Endothelial cell of umbilical vein (primary cell): ENCODE measurements around the gene TIAM1. TPM values are rescaled to one million over a fixed set of nuclear protein-coding genes. Genes with fewer than 3 reads are reported as not detected.

Experiments used
- BruUV-seq: library from RNA; stranded (reverse); fragments of 400-500 nt; replicated peaks from 2 replicates; lab custom pipeline; 2021; lab: Mats Ljungman, UMichigan
- CTCF ChIA-PET: fragments of 300-600, 350-600 bp; sonication (Branson Sonifier 250); formaldehyde crosslinking; loops from one replicate; lab custom pipeline; 2021; ENCODE audit warnings: antibody characterized with exemption, inconsistent platforms; lab: Charles Lee
- POLR2A ChIA-PET: fragments of 300-600, 350-600 bp; sonication (Branson Sonifier 250); formaldehyde crosslinking; loops from one replicate; lab custom pipeline; 2021; ENCODE audit warnings: antibody characterized with exemption, inconsistent platforms; lab: Charles Lee
- DNase-seq: peaks from one replicate; pipeline ENCODE4 v3.0.0-alpha.2; 2011; ENCODE audit warnings: low read depth, low spot score
- FAIRE-seq: peaks from 2 replicates; lab custom pipeline; 2011; peaks lifted over from hg19 to GRCh38; lab: Jason Lieb, UNC
- H2AFZ ChIP-seq: 2 replicates; pipeline ENCODE4 v1.6.0; 2012; ENCODE audit warnings: low read depth, low read length, control low read depth, inconsistent platforms
- H3K27ac ChIP-seq: 2 replicates; pipeline ENCODE4 v1.5.1; 2011; ENCODE audit warnings: low read depth, mild to moderate bottlenecking, control low read depth, low read length, moderate library complexity; ENCODE audit not compliant: insufficient read depth
- H3K27me3 ChIP-seq, 2 experiments: 2 replicates each; pipeline versions ENCODE4 v1.6.0 to v1.6.1; 2011; ENCODE audit warnings: low read length in 2 of 2, mixed read lengths in 1 of 2; ENCODE audit not compliant: control insufficient read depth in 2 of 2, insufficient read depth in 2 of 2
- H3K36me3 ChIP-seq, 2 experiments: 2 replicates in 1 of 2; 3 replicates in 1 of 2; pipeline ENCODE4 v1.5.1; 2011; ENCODE audit warnings: low read length in 2 of 2, mild to moderate bottlenecking in 1 of 2, moderate library complexity in 1 of 2; ENCODE audit not compliant: control insufficient read depth in 2 of 2, insufficient read depth in 2 of 2; ENCODE audit errors: extremely low read depth in 1 of 2
- H3K4me1 ChIP-seq: 3 replicates; pipeline ENCODE4 v1.5.1; 2011; ENCODE audit warnings: mild to moderate bottlenecking, low read length; ENCODE audit not compliant: control insufficient read depth, insufficient read depth; ENCODE audit errors: extremely low read depth
- H3K4me2 ChIP-seq: 2 replicates; pipeline ENCODE4 v1.6.1; 2011; ENCODE audit warnings: low read length, control low read depth, mixed read lengths; ENCODE audit not compliant: insufficient read depth
- H3K4me3 ChIP-seq, 3 experiments: fragments of 200-600 bp in 1 of 3; sonication (generic), shearing (Covaris generic) in 1 of 3; replicated peaks in 1 of 3; 2 replicates each; pipeline ENCODE4 v1.5.1; 2011 to 2016; ENCODE audit warnings: control low read depth in 3 of 3, low read length in 3 of 3, mild to moderate bottlenecking in 2 of 3, inconsistent platforms in 1 of 3, low read depth in 1 of 3, moderate library complexity in 1 of 3; ENCODE audit not compliant: insufficient read depth in 1 of 3
- H3K79me2 ChIP-seq: 2 replicates; pipeline ENCODE4 v1.6.0; 2012; ENCODE audit warnings: low read length, inconsistent platforms; ENCODE audit not compliant: control insufficient read depth, insufficient read depth
- H3K9ac ChIP-seq: replicated peaks from 2 replicates; pipeline ENCODE3; 2011; ENCODE audit warnings: low read length, control low read depth; ENCODE audit not compliant: insufficient read depth; ENCODE audit errors: extremely low read depth
- H3K9me1 ChIP-seq: replicated peaks from 3 replicates; pipeline ENCODE4 v1.6.0; 2011; ENCODE audit warnings: mild to moderate bottlenecking, low read length; ENCODE audit not compliant: control insufficient read depth, insufficient read depth; ENCODE audit errors: extremely low read depth
- H3K9me3 ChIP-seq: replicated peaks from 2 replicates; pipeline ENCODE4 v1.5.1; 2012; ENCODE audit warnings: low read length, inconsistent platforms; ENCODE audit not compliant: control insufficient read depth, insufficient read depth
- H4K20me1 ChIP-seq: replicated peaks from 2 replicates; pipeline ENCODE3; 2011; ENCODE audit warnings: mild to moderate bottlenecking, low read length; ENCODE audit not compliant: control insufficient read depth, insufficient read depth; ENCODE audit errors: extremely low read depth
- EZH2 ChIP-seq: IDR thresholded peaks from 2 replicates; pipeline ENCODE4 v1.6.1; 2012; ENCODE audit warnings: borderline replicate concordance, low read depth, mild to moderate bottlenecking, moderate library complexity, low read length, inconsistent platforms; ENCODE audit not compliant: severe bottlenecking
- FOS ChIP-seq: IDR thresholded peaks from 2 replicates; pipeline ENCODE4 v1.6.1; 2011; ENCODE audit warnings: mild to moderate bottlenecking, low read length, moderate library complexity, borderline replicate concordance; ENCODE audit not compliant: insufficient read depth
- GATA2 ChIP-seq: IDR thresholded peaks from 2 replicates; pipeline ENCODE4 v1.7.0; 2011; ENCODE audit warnings: low read depth, mild to moderate bottlenecking, moderate library complexity, mixed read lengths, low read length; ENCODE audit not compliant: insufficient read length, insufficient read depth
- JUN ChIP-seq: IDR thresholded peaks from 2 replicates; pipeline ENCODE4 v1.6.1; 2011; ENCODE audit warnings: borderline replicate concordance, low read depth; ENCODE audit not compliant: insufficient read length, insufficient read depth
- MYC ChIP-seq: IDR thresholded peaks from one replicate; pipeline ENCODE4 v1.6.1; 2011; ENCODE audit warnings: mild to moderate bottlenecking, low read depth, low read length
- POLR2A ChIP-seq: IDR thresholded peaks from 2 replicates; pipeline ENCODE4 v1.6.1; 2012; ENCODE audit warnings: low read depth, mild to moderate bottlenecking, control low read depth, low read length
- POLR2AphosphoS5 ChIP-seq: IDR thresholded peaks from 2 replicates; pipeline ENCODE4 v1.6.1; 2012; ENCODE audit warnings: low read depth, mild to moderate bottlenecking, control low read depth, low read length, moderate library complexity; ENCODE audit not compliant: insufficient read depth
- dilution Hi-C: fragments of 300-500 bp; cut with MboI; formaldehyde crosslinking; loops from one replicate; pipeline ENCODE4 v1.15.0; 2019; ENCODE audit warnings: low sequenced_read_pairs; ENCODE audit not compliant: extremely low pct_ligation_motif_present
- intact Hi-C: fragments of 100-400 bp; cut with micrococcal nuclease; formaldehyde crosslinking; loops from one replicate; pipeline ENCODE4 v1.10.0; 2022
- polyA plus RNA-seq, 4 experiments: library from polyadenylated mRNA; depleted of rRNA in 3 of 4; stranded (reverse) in 3 of 4; unstranded in 1 of 4; fragments of >200 nt; gene quantifications; 2 replicates each; pipeline versions ENCODE4 v1.2.1 to v1.2.3, GENCODE V29; 2011 to 2012; ENCODE audit warnings: missing spikeins in 1 of 4
- total RNA-seq: library from RNA; stranded (reverse); gene quantifications from 2 replicates; pipeline ENCODE4 v1.2.3, GENCODE V29; 2021
- TF ChIP-seq, protein P1 (sequence below), 2 donors: IDR thresholded peaks; 1 replicate in 1 of 2; 2 replicates in 1 of 2; pipeline ENCODE4 v1.5.1; 2011; ENCODE audit warnings: low read length in 2 of 2, mild to moderate bottlenecking in 2 of 2, moderate library complexity in 2 of 2, control low read depth in 1 of 2, inconsistent platforms in 1 of 2, low read depth in 1 of 2; ENCODE audit not compliant: insufficient read depth in 1 of 2; ENCODE audit errors: extremely low read depth in 1 of 2
- TF ChIP-seq, protein P2 (sequence below): IDR thresholded peaks from 2 replicates; pipeline ENCODE4 v1.6.1; 2011; ENCODE audit not compliant: insufficient read depth, insufficient read length

Gene TIAM1
- total and polyA plus RNA-seq, 2 donors (not counting 3 experiments of a cell fraction or from before 2014, with no cell fraction given) = 0.21 to 0.86 TPM

DNA sequence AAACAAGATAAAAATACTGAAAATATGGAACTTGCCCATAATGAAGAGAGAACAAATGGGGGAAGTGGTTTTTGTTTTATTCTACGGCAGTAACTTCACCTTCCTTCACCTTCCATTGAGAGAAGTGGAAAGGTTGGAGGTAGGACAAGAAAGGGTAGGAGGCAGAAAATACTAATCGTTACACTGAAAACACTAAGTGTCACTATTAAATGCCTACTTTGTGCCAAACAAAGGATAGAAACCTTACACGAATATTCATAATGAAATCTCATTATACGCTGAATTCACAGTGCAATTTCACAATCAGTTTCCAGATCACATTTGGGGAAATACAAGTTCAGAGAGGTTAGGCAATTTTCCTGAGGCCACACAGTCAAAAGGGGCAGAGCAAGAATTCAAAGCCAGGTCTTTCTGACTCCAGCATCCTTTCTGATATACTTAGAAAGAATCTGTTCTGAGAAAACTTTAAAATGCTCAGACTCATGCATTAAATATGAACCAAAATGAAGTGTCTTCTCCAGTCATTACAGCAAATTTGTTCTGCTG, 3.0 kb downstream of the TIAM1 start:
- Histone ChIP-seq H3K4me2 (no peak overlapping the region), H3K79me2 (no peaks in the 10 kb centered on the region), H3K36me3 (no peaks in the 10 kb centered on the region), H3K27ac (no peak overlapping the region), H3K4me1 (no peaks in the 10 kb centered on the region), H3K27me3 (peaks cover 4 to 37% of the 10 kb centered on the region in 2 experiments), H3K9me1 (no peaks in the 10 kb centered on the region), H2AFZ (no peak overlapping the region), H3K4me3 (no peak overlapping the region), H4K20me1 (no peaks in the 10 kb centered on the region), H3K9me3 (no peaks in the 10 kb centered on the region), H3K9ac (no peak overlapping the region)
- DNase-seq = no peak
- ChIA-PET CTCF (no interaction called here), POLR2A (no interaction called here)
- dilution Hi-C loops = no loop called here
- intact Hi-C loops = no loop called here
- no peak for TF ChIP-seq POLR2AphosphoS5
- TF ChIP-seq, protein P1, sequence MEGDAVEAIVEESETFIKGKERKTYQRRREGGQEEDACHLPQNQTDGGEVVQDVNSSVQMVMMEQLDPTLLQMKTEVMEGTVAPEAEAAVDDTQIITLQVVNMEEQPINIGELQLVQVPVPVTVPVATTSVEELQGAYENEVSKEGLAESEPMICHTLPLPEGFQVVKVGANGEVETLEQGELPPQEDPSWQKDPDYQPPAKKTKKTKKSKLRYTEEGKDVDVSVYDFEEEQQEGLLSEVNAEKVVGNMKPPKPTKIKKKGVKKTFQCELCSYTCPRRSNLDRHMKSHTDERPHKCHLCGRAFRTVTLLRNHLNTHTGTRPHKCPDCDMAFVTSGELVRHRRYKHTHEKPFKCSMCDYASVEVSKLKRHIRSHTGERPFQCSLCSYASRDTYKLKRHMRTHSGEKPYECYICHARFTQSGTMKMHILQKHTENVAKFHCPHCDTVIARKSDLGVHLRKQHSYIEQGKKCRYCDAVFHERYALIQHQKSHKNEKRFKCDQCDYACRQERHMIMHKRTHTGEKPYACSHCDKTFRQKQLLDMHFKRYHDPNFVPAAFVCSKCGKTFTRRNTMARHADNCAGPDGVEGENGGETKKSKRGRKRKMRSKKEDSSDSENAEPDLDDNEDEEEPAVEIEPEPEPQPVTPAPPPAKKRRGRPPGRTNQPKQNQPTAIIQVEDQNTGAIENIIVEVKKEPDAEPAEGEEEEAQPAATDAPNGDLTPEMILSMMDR (IDR thresholded peaks at IDR 0.05; ENCODE audit: extremely low read depth in 1 of 2, insufficient read depth in 1 of 2, low read depth in 1 of 2, low read length in 2 of 2) = no peak
- TF ChIP-seq GATA2 = no peak
- TF ChIP-seq POLR2A = no peak
- TF ChIP-seq MYC = no peak
- no peak for TF ChIP-seq FOS
- TF ChIP-seq, protein P2, sequence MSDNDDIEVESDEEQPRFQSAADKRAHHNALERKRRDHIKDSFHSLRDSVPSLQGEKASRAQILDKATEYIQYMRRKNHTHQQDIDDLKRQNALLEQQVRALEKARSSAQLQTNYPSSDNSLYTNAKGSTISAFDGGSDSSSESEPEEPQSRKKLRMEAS = no peak
- TF ChIP-seq EZH2 = no peak
- no peak for TF ChIP-seq JUN
- no peak for FAIRE-seq
- no TSS peak for BruUV-seq
